ENCODE measurements around the gene CABLES1.
"Not testable (repeated sequence)": the region's sequence is repeated elsewhere in the genome, so short reads cannot be mapped to it uniquely, and the experiment has no call there.

Gene CABLES1

GRCh38 chr18:23094411-23095190, 40.7 kb upstream of the CABLES1 start:
- H3K4me3 ChIP-seq (ENCODE audit: low read depth, low read length) = no peak overlapping the region
- no peak for DNase-seq (ENCODE audit: low read depth)
- no peak for TF ChIP-seq CTCF (IDR thresholded peaks at IDR 0.05; ENCODE audit: low read depth, low read length, missing control alignments)

GRCh38 chr18:23095463-23095862, 39.8 kb upstream of the CABLES1 start:
- no peak overlapping the region for H3K4me3 ChIP-seq (ENCODE audit: low read depth, low read length)
- DNase-seq (ENCODE audit: low read depth) = no peak
- peak; percentile 32 for TF ChIP-seq CTCF (IDR thresholded peaks at IDR 0.05; ENCODE audit: low read depth, low read length, missing control alignments)

GRCh38 chr18:23097016-23097415, 38.3 kb upstream of the CABLES1 start:
- not testable (repeated sequence) for H3K4me3 ChIP-seq (ENCODE audit: low read depth, low read length); DNase-seq (ENCODE audit: low read depth)

- H3K4me3 ChIP-seq (ENCODE audit: low read depth, low read length) = no peak overlapping the region
- DNase-seq (ENCODE audit: low read depth) = no peak
- TF ChIP-seq CTCF (IDR thresholded peaks at IDR 0.05; ENCODE audit: low read depth, low read length, missing control alignments) = no peak
Measured at GRCh38 chr18:23099621-23100020, 35.7 kb upstream of the CABLES1 start.

GRCh38 chr18:23101861-23102432, 33.3 kb upstream of the CABLES1 start:
- no peak for DNase-seq (ENCODE audit: low read depth)
- TF ChIP-seq CTCF (IDR thresholded peaks at IDR 0.05; ENCODE audit: low read depth, low read length, missing control alignments) = no peak
- no peak overlapping the region for H3K4me3 ChIP-seq (ENCODE audit: low read depth, low read length)

- no peak overlapping the region for H3K4me3 ChIP-seq (ENCODE audit: low read depth, low read length)
- no peak for TF ChIP-seq CTCF (IDR thresholded peaks at IDR 0.05; ENCODE audit: low read depth, low read length, missing control alignments)
- DNase-seq (ENCODE audit: low read depth) = no peak
Measured at GRCh38 chr18:23102493-23103261, 32.6 kb upstream of the CABLES1 start.

GRCh38 chr18:23103449-23103848, 31.8 kb upstream of the CABLES1 start:
- no peak for TF ChIP-seq CTCF (IDR thresholded peaks at IDR 0.05; ENCODE audit: low read depth, low read length, missing control alignments)
- no peak for DNase-seq (ENCODE audit: low read depth)
- H3K4me3 ChIP-seq (ENCODE audit: low read depth, low read length) = no peak overlapping the region
